ENCODE measurements around the gene LDLRAD4.
"Not testable (repeated sequence)": the region's sequence is repeated elsewhere in the genome, so short reads cannot be mapped to it uniquely, and the experiment has no call there.

The LDLRAD4 gene

GRCh38 chr18:13695337-13695736 is 476.8 kb downstream of the LDLRAD4 start:
- H3K9me3 ChIP-seq (ENCODE audit: control insufficient read depth, insufficient read depth, low read depth, low read length): peaks cover 38% of the 10 kb centered on the region

GRCh38 chr18:13696961-13697360 is 478.4 kb downstream of the LDLRAD4 start:
- Histone ChIP-seq H3K27me3 (ENCODE audit: control insufficient read depth, insufficient read depth, low read length) (no peaks in the 10 kb centered on the region), H3K36me3 (ENCODE audit: control insufficient read depth, insufficient read depth, low read length) (peaks cover 1% of the 10 kb centered on the region), H3K9me3 (ENCODE audit: control insufficient read depth, insufficient read depth, low read depth, low read length) (peaks cover 48% of the 10 kb centered on the region), H3K27ac (ENCODE audit: low read depth, low read length) (no peak overlapping the region), H3K4me1 (ENCODE audit: control insufficient read depth, insufficient read depth, low read length) (no peaks in the 10 kb centered on the region), H3K4me3 (ENCODE audit: low read depth, low read length) (no peak overlapping the region), H3K9ac (ENCODE audit: low read length) (no peak overlapping the region)

More at GRCh38 chr18:13695337-13695736, 476.8 kb downstream of the LDLRAD4 start:
- H3K4me3 ChIP-seq (ENCODE audit: low read depth, low read length); H3K4me1 ChIP-seq (ENCODE audit: control insufficient read depth, insufficient read depth, low read length); H3K27me3 ChIP-seq (ENCODE audit: control insufficient read depth, insufficient read depth, low read length); H3K9ac ChIP-seq (ENCODE audit: low read length); H3K27ac ChIP-seq (ENCODE audit: low read depth, low read length); H3K36me3 ChIP-seq (ENCODE audit: control insufficient read depth, insufficient read depth, low read length): not testable (repeated sequence)

DNA sequence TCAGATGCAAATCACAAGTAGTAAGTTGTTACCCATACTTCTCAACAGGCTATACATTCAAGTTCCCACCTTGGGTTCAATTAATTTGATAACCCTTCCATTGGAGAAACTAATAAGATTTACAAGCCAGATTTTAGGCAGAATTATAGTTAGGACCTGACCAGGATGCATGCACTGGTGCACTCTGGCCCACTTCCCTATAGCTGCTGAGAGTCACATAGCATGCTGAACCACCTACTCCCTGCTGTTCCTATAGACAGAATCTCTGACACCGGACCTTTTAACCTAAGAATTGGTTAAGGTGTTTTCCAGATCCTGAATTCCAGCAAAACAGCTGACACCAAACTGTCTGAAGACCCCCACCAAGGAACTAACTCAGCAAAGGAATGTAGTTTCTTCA is 481.6 kb downstream of the LDLRAD4 start:
- no peak overlapping the region for H3K27ac ChIP-seq (ENCODE audit: low read depth, low read length)
- H3K9me3 ChIP-seq (ENCODE audit: control insufficient read depth, insufficient read depth, low read depth, low read length): peaks cover 78% of the 10 kb centered on the region

More for the DNA sequence above, 481.6 kb downstream of the LDLRAD4 start:
- Histone ChIP-seq H3K4me3 (ENCODE audit: low read depth, low read length) (no peak overlapping the region), H3K27me3 (ENCODE audit: control insufficient read depth, insufficient read depth, low read length) (no peaks in the 10 kb centered on the region), H3K36me3 (ENCODE audit: control insufficient read depth, insufficient read depth, low read length) (peaks cover 9% of the 10 kb centered on the region), H3K9ac (ENCODE audit: low read length) (no peak overlapping the region), H3K4me1 (ENCODE audit: control insufficient read depth, insufficient read depth, low read length) (no peaks in the 10 kb centered on the region)

Data from HUES6 (cell line).